HEK293 (cell line): ENCODE measurements around the gene E2F4.

Experiments
- CTCF ChIA-PET: fragments of 350-600 bp; formaldehyde crosslinking; extraction: SDS; loops from one replicate; lab custom pipeline; 2021; ENCODE audit warnings: antibody characterized with exemption; lab: Yijun Ruan, JAX
- POLR2A ChIA-PET: fragments of 300-600 bp; formaldehyde crosslinking; extraction: SDS; loops from one replicate; lab custom pipeline; 2020; ENCODE audit warnings: antibody characterized with exemption, inconsistent platforms; lab: Yijun Ruan, JAX
- H3K27ac ChIP-seq: fragments of 200-500 bp; sonication (Bioruptor generic); 2 replicates; pipeline ENCODE4 v1.5.1; 2014; ENCODE audit warnings: low read depth, low read length, control low read depth, inconsistent platforms; ENCODE audit errors: extremely low read depth
- H3K36me3 ChIP-seq, 2 experiments: fragments of 200-500 bp in 1 of 2; sonication (Bioruptor generic) in 1 of 2; 1 replicate in 1 of 2; 2 replicates in 1 of 2; pipeline ENCODE4 v1.5.1; 2014 to 2017; ENCODE audit warnings: inconsistent platforms in 2 of 2, low read length in 2 of 2; ENCODE audit not compliant: control insufficient read depth in 2 of 2, insufficient read depth in 1 of 2
- H3K4me1 ChIP-seq: fragments of 200-500 bp; sonication (Bioruptor generic); 2 replicates; pipeline ENCODE4 v1.5.1; 2014; ENCODE audit warnings: mild to moderate bottlenecking, low read length, inconsistent platforms; ENCODE audit not compliant: control insufficient read depth, insufficient read depth
- H3K4me3 ChIP-seq: 2 replicates; pipeline ENCODE4 v1.5.1; 2011; ENCODE audit warnings: low read depth, mild to moderate bottlenecking, control low read depth, low read length, moderate library complexity
- H3K9me3 ChIP-seq: fragments of 200-500 bp; sonication (Bioruptor generic); 2 replicates; pipeline ENCODE4 v1.5.1; 2014; ENCODE audit warnings: low read depth, low read length, inconsistent platforms; ENCODE audit not compliant: control insufficient read depth, insufficient read depth
- AEBP2 ChIP-seq: fragments of 450-650 bp; formaldehyde crosslinking; IDR thresholded peaks from 2 replicates; pipeline ENCODE4 v1.5.1; 2016; ENCODE audit warnings: missing biosample characterization, missing genetic modification characterization, borderline replicate concordance
- KLF16 ChIP-seq: fragments of 450-650 bp; formaldehyde crosslinking; IDR thresholded peaks from 2 replicates; pipeline ENCODE4 v1.5.1; 2017; ENCODE audit warnings: missing biosample characterization, missing genetic modification characterization
- KLF8 ChIP-seq: fragments of 450-650 bp; formaldehyde crosslinking; IDR thresholded peaks from 2 replicates; pipeline ENCODE4 v1.5.1; 2016; ENCODE audit warnings: missing biosample characterization, missing genetic modification characterization
- ZBTB48 ChIP-seq: fragments of 450-650 bp; formaldehyde crosslinking; IDR thresholded peaks from 2 replicates; pipeline ENCODE4 v1.5.1; 2016; ENCODE audit warnings: missing biosample characterization, missing genetic modification characterization
- ZFHX2 ChIP-seq: fragments of 450-650 bp; formaldehyde crosslinking; conservative IDR thresholded peaks from 2 replicates; pipeline ENCODE4 v1.5.1; 2016; ENCODE audit warnings: missing biosample characterization, missing genetic modification characterization
- ZNF114 ChIP-seq: fragments of 450-650 bp; formaldehyde crosslinking; IDR thresholded peaks from 2 replicates; pipeline ENCODE4 v1.5.0; 2017; ENCODE audit warnings: missing biosample characterization, missing genetic modification characterization
- ZNF140 ChIP-seq: fragments of 450-650 bp; formaldehyde crosslinking; IDR thresholded peaks from 2 replicates; pipeline ENCODE4 v1.5.1; 2016; ENCODE audit warnings: missing biosample characterization, missing genetic modification characterization
- ZNF146 ChIP-seq: fragments of 450-650 bp; formaldehyde crosslinking; IDR thresholded peaks from 2 replicates; pipeline ENCODE4 v1.5.1; 2016; ENCODE audit warnings: missing biosample characterization, missing genetic modification characterization
- ZNF16 ChIP-seq: fragments of 450-650 bp; formaldehyde crosslinking; IDR thresholded peaks from 2 replicates; pipeline ENCODE4 v1.5.1; 2016; ENCODE audit warnings: low read depth, missing biosample characterization, missing genetic modification characterization
- ZNF175 ChIP-seq: fragments of 450-650 bp; formaldehyde crosslinking; IDR thresholded peaks from 2 replicates; pipeline ENCODE4 v1.5.1; 2016; ENCODE audit warnings: missing biosample characterization, missing genetic modification characterization
- ZNF211 ChIP-seq: fragments of 450-650 bp; formaldehyde crosslinking; IDR thresholded peaks from 2 replicates; pipeline ENCODE4 v1.5.1; 2016; ENCODE audit warnings: low read depth, missing biosample characterization, missing genetic modification characterization
- ZNF214 ChIP-seq: fragments of 450-650 bp; formaldehyde crosslinking; IDR thresholded peaks from 2 replicates; pipeline ENCODE4 v1.5.1; 2017; ENCODE audit warnings: missing biosample characterization, mild to moderate bottlenecking, missing genetic modification characterization, borderline replicate concordance
- ZNF274 ChIP-seq, 2 experiments: fragments of 200-500 bp in 1 of 2; fragments of 450-650 bp in 1 of 2; sonication (Bioruptor generic) in 1 of 2; formaldehyde crosslinking in 1 of 2; IDR thresholded peaks; 2 replicates each; pipeline versions ENCODE4 v1.5.1 to v1.6.1; 2014 to 2016; ENCODE audit warnings: borderline replicate concordance in 1 of 2, inconsistent platforms in 1 of 2, low read length in 1 of 2, missing biosample characterization in 1 of 2, missing genetic modification characterization in 1 of 2
- ZNF514 ChIP-seq: fragments of 450-650 bp; formaldehyde crosslinking; IDR thresholded peaks from 2 replicates; pipeline ENCODE4 v1.5.1; 2016; ENCODE audit warnings: missing biosample characterization, missing genetic modification characterization
- ZNF521 ChIP-seq: fragments of 450-650 bp; formaldehyde crosslinking; IDR thresholded peaks from 2 replicates; pipeline ENCODE4 v1.5.1; 2017; ENCODE audit warnings: missing biosample characterization, mild to moderate bottlenecking, missing genetic modification characterization
- ZNF529 ChIP-seq: fragments of 450-650 bp; formaldehyde crosslinking; IDR thresholded peaks from 2 replicates; pipeline ENCODE4 v1.5.1; 2017; ENCODE audit warnings: missing genetic modification characterization, missing biosample characterization; ENCODE audit not compliant: insufficient replicate concordance
- ZNF610 ChIP-seq: fragments of 450-650 bp; formaldehyde crosslinking; IDR thresholded peaks from 2 replicates; pipeline ENCODE4 v1.5.1; 2016; ENCODE audit warnings: missing biosample characterization, missing genetic modification characterization, borderline replicate concordance
- ZNF707 ChIP-seq: fragments of 450-650 bp; formaldehyde crosslinking; IDR thresholded peaks from 2 replicates; pipeline ENCODE4 v1.5.1; 2016; ENCODE audit warnings: missing biosample characterization, missing genetic modification characterization
- ZNF785 ChIP-seq: fragments of 450-650 bp; formaldehyde crosslinking; IDR thresholded peaks from 2 replicates; pipeline ENCODE4 v1.5.1; 2016; ENCODE audit warnings: missing biosample characterization, missing genetic modification characterization
- ZSCAN5A ChIP-seq: fragments of 450-650 bp; formaldehyde crosslinking; IDR thresholded peaks from 2 replicates; pipeline ENCODE4 v1.5.1; 2016; ENCODE audit warnings: missing biosample characterization, missing genetic modification characterization
- ZXDB ChIP-seq: fragments of 450-650 bp; formaldehyde crosslinking; IDR thresholded peaks from 2 replicates; pipeline ENCODE4 v1.5.1; 2016; ENCODE audit warnings: missing biosample characterization, missing genetic modification characterization
- TF ChIP-seq, protein P1 (sequence below): fragments of 450-650 bp; formaldehyde crosslinking; IDR thresholded peaks from 2 replicates; pipeline ENCODE4 v1.5.1; 2016; ENCODE audit warnings: missing biosample characterization, missing genetic modification characterization
- TF ChIP-seq, protein P2 (sequence below): fragments of 450-650 bp; formaldehyde crosslinking; optimal IDR thresholded peaks from 2 replicates; pipeline ENCODE3; 2016; ENCODE audit warnings: missing biosample characterization, mild to moderate bottlenecking, missing genetic modification characterization

The E2F4 gene

DNA sequence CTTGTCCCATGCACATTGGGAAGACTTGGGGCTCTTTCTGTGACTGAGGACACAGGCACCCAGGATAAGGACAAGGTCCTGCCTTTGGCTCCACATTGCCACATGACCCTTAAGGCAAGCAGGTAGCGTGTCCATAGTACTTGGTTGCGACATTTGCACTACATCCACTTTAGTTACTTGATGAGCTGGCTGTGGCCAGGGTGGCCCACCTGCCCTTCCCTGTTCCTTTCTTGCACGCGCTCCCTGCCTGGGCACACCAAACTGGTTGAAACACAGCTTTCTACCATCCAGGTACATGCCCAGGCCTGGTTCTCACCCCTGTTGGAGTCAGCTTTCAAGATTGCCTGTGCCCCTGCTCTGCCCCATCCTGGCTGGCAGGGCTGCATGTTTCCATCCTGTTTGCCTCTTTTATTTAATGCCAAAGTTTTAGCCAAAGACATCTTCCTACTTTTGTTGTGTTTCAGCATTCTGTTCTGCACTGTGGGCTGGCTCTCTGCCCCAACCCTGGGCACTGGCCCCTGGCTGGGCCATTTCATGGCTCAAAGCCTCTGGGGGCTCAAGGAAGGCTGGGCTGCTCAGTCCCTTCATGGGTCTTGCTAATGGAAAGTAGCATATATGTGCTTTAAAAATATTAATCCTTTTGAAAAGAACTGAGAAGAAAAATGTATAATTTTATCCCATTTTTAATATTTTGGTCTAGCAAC lies 44.4 kb upstream of the E2F4 start (continued):
- TF ChIP-seq ZNF610 (tag by site-specific recombination) = no peak
- TF ChIP-seq ZSCAN5A (tag by site-specific recombination) = no peak
- no peak for TF ChIP-seq ZNF274 (IDR thresholded peaks at IDR 0.05; ENCODE audit: low read length)
- TF ChIP-seq ZNF274 (tag by site-specific recombination; IDR thresholded peaks at IDR 0.05; ENCODE audit: borderline replicate concordance) = no peak

DNA sequence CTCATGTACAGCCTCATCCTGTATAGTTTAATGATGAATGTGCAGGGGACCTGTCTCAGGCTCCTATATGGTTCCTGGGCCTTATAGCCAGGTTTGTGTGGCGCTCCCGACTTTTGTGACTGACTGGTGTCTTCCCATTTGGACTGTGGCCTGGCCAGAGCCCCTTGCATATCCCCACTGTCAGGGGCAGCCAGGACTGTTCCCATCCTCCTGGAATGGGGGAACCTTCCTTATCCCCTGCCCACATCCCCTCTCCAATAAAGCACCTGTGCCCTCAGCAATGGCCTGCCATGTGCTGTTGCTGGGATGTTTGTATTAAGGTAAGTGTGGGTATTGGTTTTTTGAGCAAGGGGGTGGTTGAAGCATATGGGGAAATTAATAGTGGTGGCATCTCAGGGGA lies 43.7 kb upstream of the E2F4 start:
- Histone ChIP-seq H3K9me3 (no peaks in the 10 kb centered on the region), H3K4me3 (no peak overlapping the region), H3K4me1 (0 out of 2 replicates have a peak, but pooled peaks cover 3% of the 10 kb centered on the region), H3K27ac (no peak overlapping the region)
- POLR2A ChIA-PET = no interaction called here
- CTCF ChIA-PET = no interaction called here
- TF ChIP-seq ZFHX2 (no peak), ZNF140 (no peak), ZNF521 (tag by site-specific recombination) (no peak), ZNF211 (tag by site-specific recombination) (no peak), ZNF114 (tag by site-specific recombination) (no peak), KLF16 (tag by site-specific recombination) (no peak), ZBTB48 (tag by site-specific recombination) (no peak), ZNF529 (no peak), ZNF146 (tag by site-specific recombination) (no peak), KLF8 (tag by site-specific recombination) (no peak), ZNF785 (tag by site-specific recombination) (no peak), ZNF175 (tag by site-specific recombination) (no peak), ZXDB (tag by site-specific recombination) (no peak), ZNF16 (no peak), ZNF707 (tag by site-specific recombination) (no peak), AEBP2 (tag by site-specific recombination) (no peak), ZNF214 (tag by site-specific recombination) (no peak), ZNF514 (tag by site-specific recombination) (no peak)
- TF ChIP-seq, protein P1, sequence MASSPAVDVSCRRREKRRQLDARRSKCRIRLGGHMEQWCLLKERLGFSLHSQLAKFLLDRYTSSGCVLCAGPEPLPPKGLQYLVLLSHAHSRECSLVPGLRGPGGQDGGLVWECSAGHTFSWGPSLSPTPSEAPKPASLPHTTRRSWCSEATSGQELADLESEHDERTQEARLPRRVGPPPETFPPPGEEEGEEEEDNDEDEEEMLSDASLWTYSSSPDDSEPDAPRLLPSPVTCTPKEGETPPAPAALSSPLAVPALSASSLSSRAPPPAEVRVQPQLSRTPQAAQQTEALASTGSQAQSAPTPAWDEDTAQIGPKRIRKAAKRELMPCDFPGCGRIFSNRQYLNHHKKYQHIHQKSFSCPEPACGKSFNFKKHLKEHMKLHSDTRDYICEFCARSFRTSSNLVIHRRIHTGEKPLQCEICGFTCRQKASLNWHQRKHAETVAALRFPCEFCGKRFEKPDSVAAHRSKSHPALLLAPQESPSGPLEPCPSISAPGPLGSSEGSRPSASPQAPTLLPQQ = no peak
- TF ChIP-seq, protein P2, sequence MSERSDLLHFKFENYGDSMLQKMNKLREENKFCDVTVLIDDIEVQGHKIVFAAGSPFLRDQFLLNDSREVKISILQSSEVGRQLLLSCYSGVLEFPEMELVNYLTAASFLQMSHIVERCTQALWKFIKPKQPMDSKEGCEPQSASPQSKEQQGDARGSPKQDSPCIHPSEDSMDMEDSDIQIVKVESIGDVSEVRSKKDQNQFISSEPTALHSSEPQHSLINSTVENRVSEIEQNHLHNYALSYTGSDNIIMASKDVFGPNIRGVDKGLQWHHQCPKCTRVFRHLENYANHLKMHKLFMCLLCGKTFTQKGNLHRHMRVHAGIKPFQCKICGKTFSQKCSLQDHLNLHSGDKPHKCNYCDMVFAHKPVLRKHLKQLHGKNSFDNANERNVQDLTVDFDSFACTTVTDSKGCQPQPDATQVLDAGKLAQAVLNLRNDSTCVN = no peak
- TF ChIP-seq, all 188 proteins: peak for 0
- peaks cover 5 to 63% of the 10 kb centered on the region in 2 experiments; a peak in 2 of 3 replicates for H3K36me3 ChIP-seq
